HG03469 (cell line): ENCODE data around the gene GDPD3.

Experiments
- ATAC-seq: cut with Tn5 transposase; IDR thresholded peaks from one replicate; pipeline ENCODE4 v1.9.1; 2021; ENCODE audit warnings: mild to moderate bottlenecking, moderate library complexity, moderate number of reproducible peaks; ENCODE audit not compliant: unreplicated experiment

Gene GDPD3

GRCh38 chr16:30082545-30083090 lies 30.7 kb downstream of the GDPD3 start:
- no peak for ATAC-seq

GRCh38 chr16:30079480-30079879 lies 33.9 kb downstream of the GDPD3 start:
- no peak for ATAC-seq

- ATAC-seq = no peak
Observed at GRCh38 chr16:30078744-30079143, 34.6 kb downstream of the GDPD3 start.

GRCh38 chr16:30077656-30078055 lies 35.7 kb downstream of the GDPD3 start:
- ATAC-seq = no peak

- ATAC-seq = peak; percentile 9
Observed at GRCh38 chr16:30076276-30076791, 37.0 kb downstream of the GDPD3 start.

GRCh38 chr16:30075503-30076275 lies 37.6 kb downstream of the GDPD3 start, which contains the start of gene PPP4C:
PPP4C (plus strand) TSS chr16:30075994; CDS start chr16:30076378, 384 bp downstream.
- ATAC-seq = peak; percentile 58

- ATAC-seq = no peak
Observed at GRCh38 chr16:30070490-30070889, 42.8 kb downstream of the GDPD3 start.

- no peak for ATAC-seq
Observed at GRCh38 chr16:30069611-30070462, 43.5 kb downstream of the GDPD3 start.

- no peak for ATAC-seq
Observed at GRCh38 chr16:30068750-30069610, 44.4 kb downstream of the GDPD3 start.

GRCh38 chr16:30068333-30068732 lies 45.0 kb downstream of the GDPD3 start:
- ATAC-seq = no peak

- ATAC-seq = no peak
Observed at GRCh38 chr16:30067584-30067916, 45.8 kb downstream of the GDPD3 start.

- ATAC-seq = no peak
Observed at GRCh38 chr16:30066761-30067583, 46.4 kb downstream of the GDPD3 start.

- ATAC-seq = no peak
Observed at GRCh38 chr16:30065943-30066760, 47.2 kb downstream of the GDPD3 start.

GRCh38 chr16:30065102-30065942 lies 48.0 kb downstream of the GDPD3 start, which contains the start of gene ALDOA:
ALDOA (plus strand) TSS chr16:30065760; CDS start chr16:30066898, 1,138 bp downstream.
- ATAC-seq = peak; percentile 62

- no peak for ATAC-seq
Observed at GRCh38 chr16:30064729-30065101, 48.6 kb downstream of the GDPD3 start.

GRCh38 chr16:30063893-30064728 lies 49.2 kb downstream of the GDPD3 start:
- no peak for ATAC-seq
